GM12874 (cell line): ENCODE data around the gene MAGEB6B.

ENCODE experiments used
- TF ChIP-seq, protein P1 (sequence below): IDR thresholded peaks from 2 replicates; pipeline ENCODE4 v1.5.1; 2011; ENCODE audit warnings: low read depth, mild to moderate bottlenecking, control low read depth, low read length, moderate library complexity; ENCODE audit not compliant: insufficient read depth

MAGEB6B gene

DNA sequence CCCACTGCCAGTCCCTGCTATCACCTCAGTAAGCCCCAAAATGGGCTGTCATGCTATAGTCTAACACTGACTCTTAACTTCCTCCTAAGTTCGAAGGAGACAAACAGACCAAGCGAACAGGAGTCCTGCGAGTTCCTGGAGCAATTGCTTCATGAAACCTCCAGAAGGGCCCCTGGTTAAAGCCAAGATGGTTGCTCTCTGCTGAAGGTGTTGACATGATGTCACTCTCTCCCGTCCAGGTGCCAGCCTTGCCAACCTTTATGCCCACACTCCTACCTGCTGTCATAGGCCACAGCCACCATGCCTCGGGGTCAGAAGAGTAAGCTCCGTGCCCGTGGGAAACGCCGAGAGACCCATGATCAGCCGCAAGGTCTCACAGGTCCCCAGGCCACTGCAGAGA lies at the start of gene MAGEB6B:
Gene MAGEB6B (plus strand): TSS at position 301 of the 400 bp plus-strand sequence. CDS start 0 bp downstream, at position 301.
- TF ChIP-seq, protein P1, sequence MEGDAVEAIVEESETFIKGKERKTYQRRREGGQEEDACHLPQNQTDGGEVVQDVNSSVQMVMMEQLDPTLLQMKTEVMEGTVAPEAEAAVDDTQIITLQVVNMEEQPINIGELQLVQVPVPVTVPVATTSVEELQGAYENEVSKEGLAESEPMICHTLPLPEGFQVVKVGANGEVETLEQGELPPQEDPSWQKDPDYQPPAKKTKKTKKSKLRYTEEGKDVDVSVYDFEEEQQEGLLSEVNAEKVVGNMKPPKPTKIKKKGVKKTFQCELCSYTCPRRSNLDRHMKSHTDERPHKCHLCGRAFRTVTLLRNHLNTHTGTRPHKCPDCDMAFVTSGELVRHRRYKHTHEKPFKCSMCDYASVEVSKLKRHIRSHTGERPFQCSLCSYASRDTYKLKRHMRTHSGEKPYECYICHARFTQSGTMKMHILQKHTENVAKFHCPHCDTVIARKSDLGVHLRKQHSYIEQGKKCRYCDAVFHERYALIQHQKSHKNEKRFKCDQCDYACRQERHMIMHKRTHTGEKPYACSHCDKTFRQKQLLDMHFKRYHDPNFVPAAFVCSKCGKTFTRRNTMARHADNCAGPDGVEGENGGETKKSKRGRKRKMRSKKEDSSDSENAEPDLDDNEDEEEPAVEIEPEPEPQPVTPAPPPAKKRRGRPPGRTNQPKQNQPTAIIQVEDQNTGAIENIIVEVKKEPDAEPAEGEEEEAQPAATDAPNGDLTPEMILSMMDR, result no peak

DNA sequence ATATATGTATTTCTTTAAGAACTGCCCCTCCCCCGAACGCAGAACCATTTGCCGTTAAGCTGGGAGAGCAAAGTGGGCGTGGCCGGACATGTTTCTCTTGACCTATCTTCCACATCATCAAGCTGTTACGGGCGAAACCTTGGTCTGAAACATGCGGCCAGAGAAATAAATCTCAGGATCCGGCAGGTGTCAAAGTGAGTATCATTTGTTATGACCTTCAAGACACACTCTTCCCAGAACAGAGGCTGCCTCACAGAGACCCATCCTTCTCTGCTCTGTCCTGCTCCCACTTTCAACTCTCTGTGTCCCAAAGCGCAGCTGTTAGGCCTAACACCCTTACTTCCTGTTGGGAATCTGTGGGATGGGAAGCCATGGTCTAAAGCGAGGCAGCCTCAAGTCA lies 22.1 kb upstream of the MAGEB6B start, which contains the start of gene MAGEB18:
Gene MAGEB18 (plus strand): TSS at position 70 of the 400 bp plus-strand sequence. CDS start 643 bp downstream, outside the sequence.
- TF ChIP-seq, protein P1, result no peak

DNA sequence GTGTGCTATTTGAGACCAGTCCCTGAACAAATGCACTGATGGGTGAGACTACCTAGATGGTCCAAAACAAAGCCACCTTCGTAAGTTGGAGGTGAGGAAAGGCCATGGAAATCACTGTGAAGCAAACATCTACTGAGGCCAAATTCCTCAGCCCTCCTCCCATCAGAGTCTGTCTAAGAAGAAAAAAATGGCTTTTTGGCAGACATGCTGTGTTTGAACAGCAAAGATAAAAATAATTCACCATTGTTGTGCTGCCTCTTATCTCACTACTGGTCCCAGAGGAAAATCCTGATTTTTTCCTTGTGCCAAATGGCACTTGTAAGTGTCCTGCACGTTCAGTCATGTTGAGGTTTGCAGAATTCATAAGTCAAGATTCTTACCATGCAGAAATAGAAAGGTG lies 14.4 kb upstream of the MAGEB6B start:
- TF ChIP-seq, protein P1, result no peak

- TF ChIP-seq, protein P1, result no peak
These were observed 31.8 kb downstream of the MAGEB6B start, which contains the start of gene MAGEB6 for GRCh38 chrX:26192204-26192603. Gene MAGEB6, plus strand, starts transcription at chrX:26192440. Its CDS starts 1,407 bp downstream, at chrX:26193847.

DNA sequence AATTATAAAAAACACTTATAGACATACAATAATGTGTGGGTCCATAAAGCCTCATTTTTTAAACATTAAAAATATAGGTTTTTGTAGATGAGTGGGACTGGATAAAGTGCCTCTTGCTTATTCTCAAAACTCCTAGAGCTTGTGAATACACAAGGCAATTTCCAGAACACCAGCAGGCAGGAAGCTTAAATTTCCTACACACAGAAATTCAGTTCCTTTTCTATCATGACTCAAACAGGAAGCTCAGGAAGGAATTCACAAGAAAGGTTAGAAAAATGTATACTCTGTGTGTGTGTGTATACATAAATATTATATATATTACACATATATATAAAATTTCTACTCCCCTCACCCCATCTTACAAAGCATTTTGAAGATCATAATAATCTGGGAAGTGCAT lies 43.2 kb downstream of the MAGEB6B start:
- TF ChIP-seq, protein P1, result no peak

GRCh38 chrX:26208012-26208411 lies 47.6 kb downstream of the MAGEB6B start:
- TF ChIP-seq, protein P1, result no peak
